Activated CD4-positive, alpha-beta T cell treated with anti-CD3 and anti-CD28 coated beads, Interleukin-2, Interleukin-4, amounts not matched to agents 100 ng/mL and 50 ng/mL, durations not matched to agents 16 hours and 8 hours (primary cell): Measurements from ENCODE around the gene OSBPL8.
"Not testable (repeated sequence)": the region's sequence is repeated elsewhere in the genome, so short reads cannot be mapped to it uniquely, and the experiment has no call there.

Experiments used
- DNase-seq: peaks from one replicate; pipeline ENCODE4 v3.0.0-alpha.2; 2020; ENCODE audit warnings: low spot score

The OSBPL8 gene

GRCh38 chr12:76364131-76364530, 195.4 kb downstream of the OSBPL8 start:
- not testable (repeated sequence) for DNase-seq

GRCh38 chr12:76360316-76360715, 199.3 kb downstream of the OSBPL8 start:
- DNase-seq = no peak

GRCh38 chr12:76356071-76356470, 203.5 kb downstream of the OSBPL8 start:
- no peak for DNase-seq

GRCh38 chr12:76348079-76348901, 211.3 kb downstream of the OSBPL8 start, which contains the start of gene BBS10:
Gene BBS10 (minus strand): TSS chr12:76348415. CDS start chr12:76348358, 57 bp downstream.
- DNase-seq = peak; percentile 92

- peak; percentile 58 for DNase-seq
Observed at GRCh38 chr12:76346798-76347420, 212.7 kb downstream of the OSBPL8 start.

GRCh38 chr12:76346236-76346635, 213.3 kb downstream of the OSBPL8 start:
- DNase-seq = no peak

GRCh38 chr12:76345569-76345968, 214.0 kb downstream of the OSBPL8 start:
- no peak for DNase-seq

- DNase-seq = no peak
Observed at GRCh38 chr12:76341436-76342030, 218.0 kb downstream of the OSBPL8 start.

GRCh38 chr12:76340680-76341435, 218.7 kb downstream of the OSBPL8 start:
- no peak for DNase-seq

- DNase-seq = no peak
Observed at GRCh38 chr12:76337583-76337982, 222.0 kb downstream of the OSBPL8 start.

- DNase-seq = no peak
Observed at GRCh38 chr12:76332606-76333005, 227.0 kb downstream of the OSBPL8 start.

- DNase-seq = no peak
Observed at GRCh38 chr12:76329606-76330005, 230.0 kb downstream of the OSBPL8 start.

- no peak for DNase-seq
Observed at GRCh38 chr12:76329159-76329558, 230.4 kb downstream of the OSBPL8 start.

GRCh38 chr12:76319595-76320319, 239.8 kb downstream of the OSBPL8 start:
- DNase-seq = not testable (repeated sequence)

- no peak for DNase-seq
Observed at GRCh38 chr12:76318773-76319594, 240.6 kb downstream of the OSBPL8 start.

GRCh38 chr12:76317976-76318375, 241.6 kb downstream of the OSBPL8 start:
- DNase-seq = no peak

GRCh38 chr12:76316468-76316867, 243.1 kb downstream of the OSBPL8 start:
- DNase-seq = no peak

- DNase-seq = no peak
Observed at GRCh38 chr12:76313299-76313698, 246.3 kb downstream of the OSBPL8 start.

- DNase-seq = no peak
Observed at GRCh38 chr12:76312315-76312714, 247.3 kb downstream of the OSBPL8 start.

GRCh38 chr12:76311796-76312195, 247.8 kb downstream of the OSBPL8 start:
- DNase-seq = no peak

GRCh38 chr12:76310110-76310509, 249.5 kb downstream of the OSBPL8 start:
- DNase-seq = no peak
